OCI-LY7 (cell line): ENCODE results near the gene GALC.

Experiments
- EZH2phosphoT487 ChIP-seq: fragments of 200-600 bp; sonication (generic); IDR thresholded peaks from 2 replicates; pipeline ENCODE4 v1.6.1; 2018; ENCODE audit warnings: low read depth, borderline replicate concordance, mild to moderate bottlenecking, mixed run types, antibody characterized with exemption, low read length, moderate library complexity, mixed read lengths
- TF ChIP-seq, protein P1 (sequence below): fragments of 200-600 bp; sonication (generic); conservative IDR thresholded peaks from 2 replicates; pipeline ENCODE4 v1.5.1; 2014; ENCODE audit warnings: mild to moderate bottlenecking, antibody characterized with exemption, low read length, moderate library complexity, mixed read lengths

DNA sequence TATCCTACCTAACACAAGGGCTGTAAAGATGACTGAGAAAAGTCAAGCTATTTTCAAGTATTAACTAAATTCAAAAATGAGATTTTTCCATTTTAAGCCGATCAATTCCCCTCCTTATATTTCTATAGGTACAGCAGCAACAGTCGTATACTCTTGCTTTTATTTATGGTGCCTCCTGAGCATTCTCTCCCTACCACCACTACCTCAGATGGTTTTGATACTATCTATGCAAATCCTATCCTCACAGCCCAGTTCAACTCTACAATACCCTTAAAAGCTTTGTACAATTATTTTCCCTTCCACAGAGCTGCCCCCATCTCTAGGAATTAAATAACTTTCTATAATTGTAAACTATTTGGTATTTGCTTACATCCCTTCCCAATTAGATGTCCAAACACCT lies 52.1 kb downstream of the GALC start:
- TF ChIP-seq, protein P1, sequence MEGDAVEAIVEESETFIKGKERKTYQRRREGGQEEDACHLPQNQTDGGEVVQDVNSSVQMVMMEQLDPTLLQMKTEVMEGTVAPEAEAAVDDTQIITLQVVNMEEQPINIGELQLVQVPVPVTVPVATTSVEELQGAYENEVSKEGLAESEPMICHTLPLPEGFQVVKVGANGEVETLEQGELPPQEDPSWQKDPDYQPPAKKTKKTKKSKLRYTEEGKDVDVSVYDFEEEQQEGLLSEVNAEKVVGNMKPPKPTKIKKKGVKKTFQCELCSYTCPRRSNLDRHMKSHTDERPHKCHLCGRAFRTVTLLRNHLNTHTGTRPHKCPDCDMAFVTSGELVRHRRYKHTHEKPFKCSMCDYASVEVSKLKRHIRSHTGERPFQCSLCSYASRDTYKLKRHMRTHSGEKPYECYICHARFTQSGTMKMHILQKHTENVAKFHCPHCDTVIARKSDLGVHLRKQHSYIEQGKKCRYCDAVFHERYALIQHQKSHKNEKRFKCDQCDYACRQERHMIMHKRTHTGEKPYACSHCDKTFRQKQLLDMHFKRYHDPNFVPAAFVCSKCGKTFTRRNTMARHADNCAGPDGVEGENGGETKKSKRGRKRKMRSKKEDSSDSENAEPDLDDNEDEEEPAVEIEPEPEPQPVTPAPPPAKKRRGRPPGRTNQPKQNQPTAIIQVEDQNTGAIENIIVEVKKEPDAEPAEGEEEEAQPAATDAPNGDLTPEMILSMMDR = no peak
- TF ChIP-seq EZH2phosphoT487 = no peak
